Subcutaneous adipose tissue (tissue), 4 donors: ENCODE data around the gene TOM1L1. TPM values are rescaled to one million over a fixed set of nuclear protein-coding genes. Genes with fewer than 3 reads are reported as not detected.

Experiments used
- total RNA-seq, 4 donors: library from RNA; depleted of rRNA; stranded (reverse); fragments of >200 nt; gene quantifications; one replicate each; pipeline ENCODE4 v1.1.0, GENCODE V29; 2016
- TF ChIP-seq, protein P1 (sequence below): fragments of 450-650 bp; IDR thresholded peaks from one replicate; pipeline ENCODE4 v1.5.1; 2016; ENCODE audit warnings: low read depth, mild to moderate bottlenecking, control low read depth, antibody characterized with exemption, moderate library complexity

The TOM1L1 gene
- total RNA-seq, 4 donors from 2014 or later: 10.7 to 15.9 (median 12.4) TPM

DNA sequence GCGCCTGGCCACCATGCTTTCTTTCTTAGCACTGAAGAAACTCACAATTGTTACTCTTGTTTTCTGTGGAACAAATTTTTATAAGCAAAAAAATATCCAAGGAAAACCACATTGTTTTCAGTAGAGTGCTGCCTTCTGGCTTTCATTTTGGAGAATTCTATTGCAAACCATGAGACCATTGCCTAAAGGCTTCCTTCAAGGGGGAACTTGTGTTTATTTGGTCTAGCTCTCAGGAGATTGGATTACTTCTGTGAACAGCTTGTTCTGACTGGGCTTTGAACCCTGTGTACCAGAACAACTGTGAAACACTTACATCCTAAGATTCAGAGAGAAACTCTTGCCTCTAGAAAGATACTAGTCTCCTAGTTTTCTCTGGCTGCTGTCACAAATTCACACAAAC is 32.1 kb downstream of the TOM1L1 start:
- TF ChIP-seq, protein P1, sequence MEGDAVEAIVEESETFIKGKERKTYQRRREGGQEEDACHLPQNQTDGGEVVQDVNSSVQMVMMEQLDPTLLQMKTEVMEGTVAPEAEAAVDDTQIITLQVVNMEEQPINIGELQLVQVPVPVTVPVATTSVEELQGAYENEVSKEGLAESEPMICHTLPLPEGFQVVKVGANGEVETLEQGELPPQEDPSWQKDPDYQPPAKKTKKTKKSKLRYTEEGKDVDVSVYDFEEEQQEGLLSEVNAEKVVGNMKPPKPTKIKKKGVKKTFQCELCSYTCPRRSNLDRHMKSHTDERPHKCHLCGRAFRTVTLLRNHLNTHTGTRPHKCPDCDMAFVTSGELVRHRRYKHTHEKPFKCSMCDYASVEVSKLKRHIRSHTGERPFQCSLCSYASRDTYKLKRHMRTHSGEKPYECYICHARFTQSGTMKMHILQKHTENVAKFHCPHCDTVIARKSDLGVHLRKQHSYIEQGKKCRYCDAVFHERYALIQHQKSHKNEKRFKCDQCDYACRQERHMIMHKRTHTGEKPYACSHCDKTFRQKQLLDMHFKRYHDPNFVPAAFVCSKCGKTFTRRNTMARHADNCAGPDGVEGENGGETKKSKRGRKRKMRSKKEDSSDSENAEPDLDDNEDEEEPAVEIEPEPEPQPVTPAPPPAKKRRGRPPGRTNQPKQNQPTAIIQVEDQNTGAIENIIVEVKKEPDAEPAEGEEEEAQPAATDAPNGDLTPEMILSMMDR: no peak

DNA sequence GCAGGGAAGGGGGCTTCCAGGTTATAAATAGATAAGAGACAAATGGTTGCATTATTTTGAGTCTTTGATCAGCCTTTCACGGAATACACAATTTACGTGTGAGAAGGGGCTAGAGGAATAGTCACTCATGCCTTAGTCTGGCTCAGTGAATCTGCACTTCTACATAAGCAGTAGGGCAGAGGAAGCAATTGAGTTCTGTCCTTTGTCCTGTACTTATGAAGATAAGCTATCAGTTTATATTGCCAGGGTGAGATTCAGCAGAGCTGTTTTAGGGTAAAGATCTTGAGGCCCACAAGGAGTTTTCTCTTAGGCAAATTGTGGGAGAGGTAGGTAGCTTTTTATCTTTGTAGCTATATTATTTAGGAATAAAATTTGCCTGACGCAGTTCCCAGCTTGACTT is 33.3 kb downstream of the TOM1L1 start:
- TF ChIP-seq, protein P1: no peak

DNA sequence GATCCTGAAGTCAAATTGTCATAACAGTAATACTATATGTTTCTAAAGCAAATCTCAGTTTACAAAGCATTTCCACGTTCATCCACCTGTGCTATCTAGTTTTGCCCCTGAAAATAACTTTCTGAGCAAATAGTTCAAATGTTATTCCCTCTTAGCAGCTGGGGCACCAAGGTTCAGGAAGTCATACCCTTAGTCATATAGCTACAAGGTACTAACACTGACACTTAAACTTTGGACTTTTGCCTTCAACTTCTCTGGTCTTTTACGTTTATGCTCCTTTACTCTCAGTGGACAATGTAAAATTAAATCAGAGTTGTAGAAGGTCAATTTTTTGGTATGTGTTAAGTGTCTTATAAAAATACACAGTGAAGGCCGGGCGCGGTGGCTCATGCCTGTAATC is 34.8 kb downstream of the TOM1L1 start:
- TF ChIP-seq, protein P1: no peak

DNA sequence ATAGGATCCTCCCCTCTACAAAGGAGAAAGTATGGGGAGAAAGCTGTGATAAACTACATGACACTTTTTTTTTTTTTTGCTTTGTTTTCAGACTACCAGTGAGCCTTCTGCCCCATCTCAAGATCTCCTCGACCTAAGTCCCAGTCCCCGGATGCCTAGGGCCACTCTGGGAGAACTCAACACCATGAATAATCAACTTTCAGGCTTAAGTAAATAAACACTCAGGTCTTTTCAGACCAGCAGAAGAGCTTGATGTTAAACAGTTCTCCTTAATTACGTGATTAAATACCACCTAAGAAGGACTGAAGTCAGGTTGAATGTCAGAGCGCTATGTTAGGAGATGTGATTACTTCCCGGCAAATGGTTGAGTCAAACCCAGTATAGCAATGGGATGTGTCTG is 36.4 kb downstream of the TOM1L1 start:
- TF ChIP-seq, protein P1: no peak

DNA sequence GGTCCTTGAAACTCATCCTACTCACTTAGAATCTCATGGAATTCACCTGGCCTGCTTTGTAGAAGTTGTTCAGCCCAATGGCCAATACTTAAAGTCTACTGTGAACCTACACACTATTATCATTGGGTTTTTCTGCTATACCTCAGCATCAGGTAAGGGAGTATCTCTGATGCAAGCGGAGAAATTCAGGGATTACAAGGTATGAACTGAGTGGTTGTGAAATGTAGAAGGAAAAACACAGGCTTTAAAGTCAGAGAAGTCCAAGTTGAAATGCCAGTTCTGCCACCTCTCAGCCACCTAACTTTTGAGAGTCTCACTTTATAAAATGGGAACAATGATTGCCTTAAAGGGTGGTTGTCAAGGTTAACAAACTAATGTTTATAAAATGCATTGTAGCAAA is 36.8 kb downstream of the TOM1L1 start:
- TF ChIP-seq, protein P1: no peak

DNA sequence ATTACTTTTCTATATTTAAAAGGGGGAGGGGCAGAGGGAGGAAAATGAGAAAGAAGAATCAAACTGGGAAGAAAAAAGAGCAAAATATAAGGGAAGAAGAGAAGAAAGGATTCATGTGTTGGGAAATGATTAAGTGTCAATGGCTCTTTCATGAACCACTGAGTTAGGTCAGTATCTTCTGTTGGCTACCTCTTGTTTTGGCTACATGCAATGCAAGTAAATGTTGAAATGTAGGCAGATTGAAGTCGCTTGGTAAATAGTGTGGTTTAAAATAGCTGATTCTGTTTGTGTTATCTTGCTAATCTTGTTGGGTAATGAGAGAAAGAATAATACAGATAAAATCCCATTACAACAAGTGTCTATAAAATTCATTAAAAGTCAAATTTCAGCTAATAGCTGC is 40.6 kb downstream of the TOM1L1 start:
- TF ChIP-seq, protein P1: no peak

DNA sequence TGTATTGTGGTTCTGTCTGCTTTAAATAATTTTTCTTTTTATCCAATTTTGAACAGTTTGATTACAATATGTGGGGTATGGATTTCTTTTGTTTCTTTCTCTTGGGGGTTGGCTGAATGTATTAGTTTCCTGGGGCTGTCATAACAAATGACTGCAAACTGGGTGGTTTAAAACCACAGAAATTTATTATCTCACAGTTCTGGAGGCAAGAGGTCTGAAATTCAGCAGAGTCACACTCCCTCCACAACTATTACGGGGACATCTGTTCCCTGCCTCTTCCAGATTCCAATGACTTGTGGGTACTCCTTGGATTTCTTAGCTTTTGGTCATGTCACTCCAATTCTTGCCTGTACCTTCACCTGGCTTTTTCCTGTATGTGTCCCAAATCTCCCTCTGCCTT is 44.1 kb downstream of the TOM1L1 start:
- TF ChIP-seq, protein P1: no peak
